Psoas muscle (tissue), 8 donors: Measurements from ENCODE around the gene CHMP6. TPM values are rescaled to one million over a fixed set of nuclear protein-coding genes. Genes with fewer than 3 reads are reported as not detected.

Experiments
- ATAC-seq, 4 donors: fragments of 200-7000 bp; cut with Tn5 transposase; one replicate each; pipeline ENCODE4 v1.9.1; 2020; ENCODE audit warnings: moderate library complexity in 3 of 4, mild to moderate bottlenecking in 2 of 4
- DNase-seq, 2 donors: peaks; one replicate each; pipeline ENCODE4 v3.0.0-alpha.2; 2020
- H3K27ac ChIP-seq: fragments of 200-600 bp; one replicate; pipeline ENCODE4 v1.8.0; 2022
- H3K27me3 ChIP-seq, 3 donors: fragments of 200-600 bp in 1 of 3; one replicate each; pipeline versions ENCODE4 v1.6.1 to v1.8.0; 2013 to 2022; ENCODE audit warnings: low read length in 2 of 3, mild to moderate bottlenecking in 2 of 3, moderate library complexity in 1 of 3; ENCODE audit not compliant: insufficient read depth in 3 of 3
- H3K36me3 ChIP-seq, 2 donors: fragments of 200-600 bp in 1 of 2; one replicate each; pipeline versions ENCODE4 v1.6.1 to v1.8.0; 2013 to 2022; ENCODE audit warnings: low read depth in 1 of 2, mild to moderate bottlenecking in 1 of 2, moderate library complexity in 1 of 2; ENCODE audit not compliant: insufficient read depth in 1 of 2
- H3K4me1 ChIP-seq: fragments of 200-600 bp; one replicate; pipeline ENCODE4 v1.8.0; 2022
- H3K4me3 ChIP-seq: fragments of 200-600 bp; one replicate; pipeline ENCODE4 v1.8.0; 2022; ENCODE audit warnings: mild to moderate bottlenecking
- H3K9me3 ChIP-seq: fragments of 200-600 bp; one replicate; pipeline ENCODE4 v1.8.0; 2022
- CTCF ChIP-seq: fragments of 200-600 bp; IDR thresholded peaks from one replicate; pipeline ENCODE4 v1.8.0; 2022; ENCODE audit warnings: antibody characterized with exemption
- WGBS, 3 donors: extraction: QIAGEN DNeasy Blood & Tissue Kit; methylation state at CpG; one replicate each; pipeline versions ENCODE4 v1.1.6 to v1.1.7; 2013; 5-methylcytosine and 5-hydroxymethylcytosine counted together
- intact Hi-C, 2 donors: fragments of 100-400 bp; cut with DNase I; formaldehyde crosslinking; loops; one replicate each; pipeline versions ENCODE4 v1.11.0 to v1.14.2; 2022
- polyA plus RNA-seq, 3 donors: library from polyadenylated mRNA; stranded (reverse); fragments of 200-250 nt; gene quantifications; one replicate each; pipeline ENCODE4 v1.2.3, GENCODE V29; 2013
- total RNA-seq, 4 donors: library from RNA; stranded (reverse); fragmentation: NEBNext Ultra II Directional in 2 of 4; extraction: Animal tissue kit (Norgen Biotek cat#: 25700) in 2 of 4; gene quantifications; one replicate each; pipeline versions ENCODE4 v1.2.1 to v1.2.4, GENCODE V29; 2021 to 2023
- donor health status: healthy with polysubstance abuse.
- donor health status: DM: no; HTN: no; CAD: no; lungs with moderate emphysema.
- donor health status: Bipolar disorder and iron deficiency.
- donor health status: healthy.
- donor health status: DM: yes; HTN: yes; CAD: no.
- donor health status: DM: no; HTN: no; CAD: no.
- donor health status: DM: no; HTN: no; CAD: no.
- donor health status: DM: yes; HTN: yes; CAD: no.

The CHMP6 gene
- total and polyA plus RNA-seq, 7 donors, result 32.0 to 53.2 (median 36.9) TPM

GRCh38 chr17:81043319-81043724 is 51.7 kb downstream of the CHMP6 start:
- H3K4me3 ChIP-seq, result no peak overlapping the region
- peaks cover 30% of the 10 kb centered on the region for H3K4me1 ChIP-seq
- no peaks in the 10 kb centered on the region for H3K36me3 ChIP-seq
- DNase-seq (no peak), ATAC-seq (no peak)
- H3K27ac ChIP-seq, result peak overlapping the region; percentile 48
- H3K27me3 ChIP-seq, result no peaks in the 10 kb centered on the region
- H3K9me3 ChIP-seq, result no peaks in the 10 kb centered on the region
- TF ChIP-seq CTCF, result no peak
- intact Hi-C loops, result no loop called here
- WGBS, 3 donors, result 87 to 90% (median 87%) methylated on average over 19 of the region's 19 CpGs

- WGBS, 3 donors, result 63 to 74% (median 72%) methylated on average over 37 to 38 of the region's 38 CpGs
- H3K4me1 ChIP-seq, result peaks cover 25% of the 10 kb centered on the region
Measured at GRCh38 chr17:81043725-81044427, 52.2 kb downstream of the CHMP6 start.

GRCh38 chr17:81044428-81044763 is 52.8 kb downstream of the CHMP6 start:
- no peak for TF ChIP-seq CTCF
- H3K36me3 ChIP-seq, result no peaks in the 10 kb centered on the region
- intact Hi-C loops, result no loop called here
- H3K9me3 ChIP-seq, result no peaks in the 10 kb centered on the region
- no peak for DNase-seq
- 29 to 32% (median 31%) methylated on average over 14 of the region's 14 CpGs for WGBS, 3 donors
- no peak for ATAC-seq
- H3K27ac ChIP-seq, result peak overlapping the region; percentile 48
- H3K4me1 ChIP-seq, result peaks cover 22% of the 10 kb centered on the region
- peak overlapping the region; percentile 8 for H3K4me3 ChIP-seq
- H3K27me3 ChIP-seq, result no peaks in the 10 kb centered on the region

More at GRCh38 chr17:81043725-81044427, 52.2 kb downstream of the CHMP6 start:
- Histone ChIP-seq H3K27ac (peak overlapping the region; percentile 48), H3K4me3 (no peak overlapping the region), H3K9me3 (no peaks in the 10 kb centered on the region), H3K27me3 (no peaks in the 10 kb centered on the region), H3K36me3 (no peaks in the 10 kb centered on the region)
- no peak for TF ChIP-seq CTCF
- ATAC-seq (peak in 1 of 4 donors; percentile 8), DNase-seq (no peak)
- intact Hi-C loops, result no loop called here

GRCh38 chr17:81044764-81045589 is 53.3 kb downstream of the CHMP6 start:
- no peaks in the 10 kb centered on the region for H3K36me3 ChIP-seq
- TF ChIP-seq CTCF, result no peak
- H3K4me1 ChIP-seq, result peaks cover 19% of the 10 kb centered on the region
- intact Hi-C loops, result no loop called here
- WGBS, 3 donors, result 10 to 17% (median 14%) methylated on average over 28 of the region's 28 CpGs
- ATAC-seq (peak; percentile 66 to 87 (median 78)), DNase-seq (peak; percentile 87 to 93)
- H3K4me3 ChIP-seq, result peak overlapping the region; percentile 8
- peak overlapping the region; percentile 11 for H3K27ac ChIP-seq
- H3K27me3 ChIP-seq, result no peaks in the 10 kb centered on the region
- no peaks in the 10 kb centered on the region for H3K9me3 ChIP-seq
